Transverse colon (tissue), 4 donors: ENCODE results near the gene APC2. TPM values are rescaled to one million over a fixed set of nuclear protein-coding genes. Genes with fewer than 3 reads are reported as not detected.
A peak's percentile ranks its signal among the peaks of the same experiment; 100 is the strongest.

Source experiments
- DNase-seq: peaks from one replicate; pipeline ENCODE4 v3.0.0-alpha.2; 2019
- H3K27ac ChIP-seq, 4 donors: fragments of 200-600 bp; sonication (generic); 2 replicates each; pipeline ENCODE4 v1.5.1; 2016 to 2018; ENCODE audit warnings: inconsistent platforms in 4 of 4
- H3K27me3 ChIP-seq: fragments of 200-600 bp; sonication (generic); 2 replicates; pipeline ENCODE4 v1.5.1; 2017; ENCODE audit warnings: inconsistent platforms
- H3K36me3 ChIP-seq, 4 donors: fragments of 200-600 bp; sonication (generic); 2 replicates each; pipeline ENCODE4 v1.5.1; 2017 to 2019; ENCODE audit warnings: inconsistent platforms in 4 of 4
- H3K4me1 ChIP-seq, 4 donors: fragments of 200-600 bp; sonication (generic); 2 replicates each; pipeline ENCODE4 v1.5.1; 2017 to 2020; ENCODE audit warnings: inconsistent platforms in 4 of 4
- H3K4me3 ChIP-seq, 4 donors: fragments of 200-600 bp; sonication (generic); 1 replicate in 1 of 4; 2 replicates in 3 of 4; pipeline versions ENCODE4 v1.5.1 to v1.6.1; 2017 to 2019; ENCODE audit warnings: inconsistent platforms in 4 of 4
- H3K9me3 ChIP-seq, 2 donors: fragments of 200-600 bp; sonication (generic); 2 replicates each; pipeline ENCODE4 v1.5.1; 2017 to 2019; ENCODE audit warnings: inconsistent platforms in 2 of 2
- CTCF ChIP-seq, 5 experiments: fragments of 200-600 bp in 3 of 5; fragments of 450-650 bp in 2 of 5; sonication (generic) in 3 of 5; IDR thresholded peaks; 1 replicate in 2 of 5; 2 replicates in 3 of 5; pipeline ENCODE4 v1.5.1; 2016 to 2017; ENCODE audit warnings: antibody characterized with exemption in 5 of 5, inconsistent platforms in 3 of 5, mild to moderate bottlenecking in 2 of 5, moderate library complexity in 1 of 5
- EP300 ChIP-seq: sonication (generic); formaldehyde crosslinking; IDR thresholded peaks from one replicate; pipeline ENCODE4 v1.6.1; 2017; ENCODE audit warnings: antibody characterized with exemption, low read depth
- POLR2A ChIP-seq: fragments of 450-650 bp; IDR thresholded peaks from one replicate; pipeline ENCODE4 v1.6.1; 2016; ENCODE audit warnings: antibody characterized with exemption, mild to moderate bottlenecking, moderate library complexity
- POLR2AphosphoS5 ChIP-seq, 3 donors: sonication (generic); formaldehyde crosslinking; IDR thresholded peaks; one replicate each; pipeline ENCODE4 v1.6.1; 2016; ENCODE audit warnings: antibody characterized with exemption in 3 of 3
- WGBS, 2 donors: methylation state at CpG; one replicate each; pipeline ENCODE4 v1.1.5; 2018; ENCODE audit warnings: low coverage in 1 of 2; 5-methylcytosine and 5-hydroxymethylcytosine counted together
- in situ Hi-C, 4 donors: fragments of 200-750 bp; cut with MboI; loops; one replicate each; pipeline versions ENCODE4 v1.15.0 to v1.15.1; 2017; ENCODE audit warnings: low sequenced_read_pairs in 3 of 4, low pct_ligation_motif_present in 1 of 4, low pct_unique_long_range_greater_than_20kb in 1 of 4
- intact Hi-C: fragments of 100-400 bp; cut with DNase I; formaldehyde crosslinking; loops from one replicate; pipeline ENCODE4 v1.15.1; 2023; ENCODE audit warnings: low total_unique reads
- total RNA-seq, 4 donors: library from RNA; depleted of rRNA; stranded (reverse); fragments of >200 nt; gene quantifications; one replicate each; pipeline ENCODE4 v1.1.0, GENCODE V29; 2016

Gene APC2
- total RNA-seq, 4 donors from 2014 or later, result under 0.01 to 6.0 (median 0.36) TPM

- no peak overlapping the region for H3K27ac ChIP-seq
Measured at GRCh38 chr19:1503089-1503924, 53.4 kb downstream of the APC2 start.

GRCh38 chr19:1503925-1504773 is 54.2 kb downstream of the APC2 start:
- Histone ChIP-seq H3K36me3 (no peaks in the 10 kb centered on the region), H3K9me3 (no peaks in the 10 kb centered on the region), H3K4me1 (peaks cover 0 to 17% (median 9%) of the 10 kb centered on the region in 4 donors), H3K27ac (no peak overlapping the region), H3K27me3 (peaks cover 48% of the 10 kb centered on the region), H3K4me3 (no peak overlapping the region)
- TF ChIP-seq EP300, result no peak
- no peak for TF ChIP-seq POLR2AphosphoS5 (IDR thresholded peaks at IDR 0.05)
- no peak for TF ChIP-seq POLR2A
- no peak for TF ChIP-seq CTCF (IDR thresholded peaks at IDR 0.05)
- in situ Hi-C loops (no loop called here), intact Hi-C loops (no loop called here)
- DNase-seq, result no peak
- 17 to 45% methylated on average over 2 to 18 of the region's 23 CpGs for WGBS, 2 donors

More at GRCh38 chr19:1503089-1503924, 53.4 kb downstream of the APC2 start:
- Histone ChIP-seq H3K4me1 (peaks cover 0 to 15% (median 9%) of the 10 kb centered on the region in 4 donors), H3K4me3 (no peak overlapping the region), H3K27me3 (peaks cover 48% of the 10 kb centered on the region), H3K36me3 (no peaks in the 10 kb centered on the region), H3K9me3 (no peaks in the 10 kb centered on the region)
- whole genome bisulfite sequencing, 2 donors, result 8% methylated on average over 40 of the region's 49 CpGs; no CpG with 5 or more reads in 1 of the 2 donors
- in situ Hi-C loops, result no loop called here
- intact Hi-C loops, result no loop called here
- TF ChIP-seq CTCF (IDR thresholded peaks at IDR 0.05), result peak; percentile 51 to 81 (median 76)
- TF ChIP-seq EP300, result no peak
- DNase-seq, result peak; percentile 60

GRCh38 chr19:1505012-1505411 is 55.1 kb downstream of the APC2 start:
- no peak for DNase-seq
- Histone ChIP-seq H3K4me3 (no peak overlapping the region), H3K27ac (no peak overlapping the region), H3K4me1 (peaks cover 0 to 17% (median 9%) of the 10 kb centered on the region in 4 donors), H3K27me3 (peaks cover 49% of the 10 kb centered on the region), H3K9me3 (no peaks in the 10 kb centered on the region), H3K36me3 (no peaks in the 10 kb centered on the region)
- in situ Hi-C loops, result no loop called here
- TF ChIP-seq POLR2AphosphoS5 (IDR thresholded peaks at IDR 0.05) (no peak), EP300 (no peak), CTCF (IDR thresholded peaks at IDR 0.05) (no peak), POLR2A (no peak)
- intact Hi-C loops, result no loop called here
- 62 to 64% methylated on average over 7 to 8 of the region's 8 CpGs for WGBS, 2 donors
